ENCODE measurements around the gene COL18A1.

COL18A1 gene

DNA sequence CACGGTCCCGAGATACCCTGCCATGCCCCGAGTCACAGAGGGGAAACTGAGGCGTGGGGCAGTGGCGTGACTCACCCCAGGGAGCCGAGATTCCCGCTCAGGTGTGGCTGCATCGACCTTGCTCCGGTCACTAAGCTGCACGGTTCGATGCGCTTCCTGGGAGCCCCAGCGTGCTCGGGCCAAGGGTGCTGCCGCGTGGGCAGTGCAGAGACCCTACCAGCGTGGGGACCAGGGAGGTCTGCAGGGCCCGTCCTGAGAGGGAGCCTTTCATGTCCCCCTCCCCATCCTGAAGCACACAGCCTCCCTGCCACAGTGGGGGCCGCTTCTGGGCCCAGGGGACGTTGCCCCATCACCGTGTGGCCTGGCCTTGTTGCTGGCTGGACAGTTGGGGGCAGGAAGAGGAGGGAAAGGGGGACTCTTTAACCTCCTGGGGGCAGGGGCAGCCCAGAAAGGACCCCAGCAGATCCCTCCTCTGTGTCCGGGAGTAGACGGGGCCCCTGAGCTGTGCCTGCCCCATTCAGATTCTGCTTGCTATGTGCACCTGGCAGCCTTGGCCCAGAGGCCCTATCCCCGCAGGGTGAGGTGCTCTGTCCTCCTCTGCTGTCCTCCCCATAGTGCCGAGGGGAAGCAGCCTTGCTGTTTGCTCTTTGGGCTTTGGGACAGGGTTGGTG, 52.3 kb downstream of the COL18A1 start:
- DNase-seq: no peak

GRCh38 chr21:45457832-45458172, 52.8 kb downstream of the COL18A1 start:
- no peak for DNase-seq

DNA sequence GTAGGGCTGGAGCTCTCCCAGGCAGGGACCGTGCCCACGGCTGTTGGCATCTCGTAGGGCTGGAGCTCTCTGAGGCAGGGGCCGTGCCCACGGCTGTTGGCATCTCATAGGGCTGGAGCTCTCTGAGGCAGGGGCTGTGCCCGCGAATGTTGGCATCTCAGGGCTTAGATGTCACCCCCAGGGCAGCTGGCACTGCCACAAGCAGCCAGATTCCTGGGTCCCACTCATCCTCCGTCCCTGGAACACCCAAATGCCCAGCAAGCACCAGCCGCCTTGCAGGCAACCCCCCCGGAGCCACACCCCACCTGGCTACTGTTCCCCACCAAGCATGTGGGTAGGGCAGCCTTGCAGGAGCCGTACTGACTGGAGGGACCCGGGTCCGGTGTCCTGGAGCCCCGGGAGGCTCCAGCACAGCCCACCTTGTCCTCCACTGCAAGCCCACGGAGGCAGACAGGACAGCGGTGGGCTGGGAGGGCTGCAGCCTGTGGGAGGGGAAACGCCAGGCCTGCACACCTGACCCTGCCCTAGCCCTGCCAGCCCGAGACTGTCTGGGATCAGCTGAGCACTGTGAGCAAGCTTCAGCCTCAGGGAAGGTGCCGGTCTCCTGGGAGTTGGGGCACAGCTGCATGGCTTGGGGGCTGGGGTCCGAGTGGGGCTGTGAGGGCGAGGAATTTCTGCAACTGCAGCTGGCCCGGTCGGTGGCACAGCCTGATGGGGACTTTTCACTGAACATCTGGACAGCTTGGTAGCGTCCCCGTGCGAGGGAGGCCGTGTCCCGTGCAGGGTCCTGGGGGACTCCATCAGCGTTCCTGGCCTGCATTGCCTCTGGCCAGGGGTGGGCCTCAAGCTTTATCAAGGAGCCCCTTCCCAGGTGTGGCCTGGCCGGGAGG, 53.6 kb downstream of the COL18A1 start:
- no peak for DNase-seq

GRCh38 chr21:45459171-45460010, 54.4 kb downstream of the COL18A1 start:
- no peak for DNase-seq

DNA sequence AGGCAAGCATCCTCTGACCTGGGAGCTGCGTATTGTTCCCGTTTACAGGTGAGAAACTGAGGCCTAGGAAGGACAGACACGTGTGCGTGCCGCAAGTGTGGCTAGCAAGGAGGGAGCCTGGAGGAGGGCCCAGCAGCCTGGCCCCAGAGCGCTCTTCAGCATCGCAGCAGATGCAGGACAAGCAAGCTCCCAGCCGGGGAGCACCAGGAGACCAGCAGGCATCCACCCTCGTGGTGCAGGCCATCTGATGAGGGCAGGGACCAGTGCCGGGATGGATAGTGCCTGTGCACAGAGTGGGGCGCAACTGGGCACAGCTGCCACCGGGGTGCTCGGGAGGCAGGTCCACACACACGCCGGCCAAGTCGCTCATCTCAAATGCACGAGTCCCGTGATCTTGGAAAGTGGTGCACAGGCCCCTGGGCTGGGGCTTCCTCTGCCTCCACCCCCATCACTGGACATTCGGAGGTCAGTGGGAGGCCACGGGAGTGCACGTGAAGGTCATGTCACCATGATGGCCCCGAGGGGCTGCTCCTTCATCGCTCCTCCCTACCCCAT, 55.1 kb downstream of the COL18A1 start:
- no peak for DNase-seq

GRCh38 chr21:45460611-45461368, 55.8 kb downstream of the COL18A1 start:
- no peak for DNase-seq

DNA sequence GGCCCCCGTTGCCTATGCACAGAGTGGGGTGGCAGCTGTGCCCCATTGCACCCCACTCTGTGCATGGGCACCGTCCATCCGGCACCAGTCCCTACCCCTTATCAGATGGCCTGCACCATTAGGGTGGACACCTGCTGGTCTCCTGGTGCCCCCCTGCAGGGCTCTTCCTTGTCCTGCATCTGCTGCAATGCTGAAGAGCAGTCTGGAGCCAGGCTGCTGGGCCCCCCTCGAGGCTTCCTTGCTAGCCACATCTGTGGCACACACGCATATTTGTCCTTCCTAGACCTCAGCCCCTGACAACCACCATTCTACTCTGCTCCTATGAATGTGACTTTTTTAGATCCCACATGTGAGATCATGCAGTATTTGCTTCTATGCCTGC, 56.4 kb downstream of the COL18A1 start:
- no peak for DNase-seq

GRCh38 chr21:45461806-45462341, 56.9 kb downstream of the COL18A1 start:
- no peak for DNase-seq

DNA sequence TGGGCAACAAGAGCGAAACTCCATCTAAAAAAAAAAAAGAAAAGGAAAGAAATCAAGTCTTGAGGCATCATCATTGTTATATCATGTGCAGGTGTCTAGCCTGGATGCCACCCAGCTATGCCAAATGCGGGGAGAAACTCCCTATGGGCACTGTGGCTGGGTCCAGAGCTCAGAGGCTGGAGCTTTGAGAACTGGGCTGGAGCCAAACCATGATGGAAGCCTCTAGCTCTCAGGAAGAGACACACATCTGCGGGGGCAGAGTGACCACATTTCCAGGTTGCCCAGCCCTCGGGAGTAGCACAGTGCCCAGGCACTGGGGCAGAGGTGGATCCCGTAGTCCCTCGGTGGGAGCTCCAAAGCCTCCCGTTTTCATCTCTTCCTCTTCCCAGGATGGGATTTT, 58.9 kb downstream of the COL18A1 start:
- DNase-seq: no peak

GRCh38 chr21:45464309-45464708, 59.3 kb downstream of the COL18A1 start:
- DNase-seq: no peak

DNA sequence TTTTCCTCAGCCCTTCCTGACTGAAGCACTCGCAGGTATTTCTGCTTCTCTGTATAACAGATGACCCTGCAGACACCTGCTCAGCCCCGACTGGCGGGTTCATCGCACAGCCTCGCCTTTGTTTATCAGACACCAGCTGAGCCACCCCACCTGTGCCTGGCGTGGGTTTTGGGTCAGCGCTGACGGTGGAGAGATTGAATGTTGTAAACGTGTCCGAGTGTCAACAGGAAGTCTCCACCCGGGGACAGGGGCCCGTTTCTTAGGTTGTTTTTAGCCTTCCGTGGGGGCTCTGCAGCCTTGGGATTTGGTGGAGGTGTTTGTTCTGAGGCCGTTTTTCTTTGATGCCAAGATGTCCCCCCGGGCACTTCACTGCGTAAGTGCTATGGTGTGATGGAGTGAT, 60.1 kb downstream of the COL18A1 start:
- no peak for DNase-seq

- no peak for DNase-seq
These were observed 60.8 kb downstream of the COL18A1 start for GRCh38 chr21:45465611-45466329.

DNA sequence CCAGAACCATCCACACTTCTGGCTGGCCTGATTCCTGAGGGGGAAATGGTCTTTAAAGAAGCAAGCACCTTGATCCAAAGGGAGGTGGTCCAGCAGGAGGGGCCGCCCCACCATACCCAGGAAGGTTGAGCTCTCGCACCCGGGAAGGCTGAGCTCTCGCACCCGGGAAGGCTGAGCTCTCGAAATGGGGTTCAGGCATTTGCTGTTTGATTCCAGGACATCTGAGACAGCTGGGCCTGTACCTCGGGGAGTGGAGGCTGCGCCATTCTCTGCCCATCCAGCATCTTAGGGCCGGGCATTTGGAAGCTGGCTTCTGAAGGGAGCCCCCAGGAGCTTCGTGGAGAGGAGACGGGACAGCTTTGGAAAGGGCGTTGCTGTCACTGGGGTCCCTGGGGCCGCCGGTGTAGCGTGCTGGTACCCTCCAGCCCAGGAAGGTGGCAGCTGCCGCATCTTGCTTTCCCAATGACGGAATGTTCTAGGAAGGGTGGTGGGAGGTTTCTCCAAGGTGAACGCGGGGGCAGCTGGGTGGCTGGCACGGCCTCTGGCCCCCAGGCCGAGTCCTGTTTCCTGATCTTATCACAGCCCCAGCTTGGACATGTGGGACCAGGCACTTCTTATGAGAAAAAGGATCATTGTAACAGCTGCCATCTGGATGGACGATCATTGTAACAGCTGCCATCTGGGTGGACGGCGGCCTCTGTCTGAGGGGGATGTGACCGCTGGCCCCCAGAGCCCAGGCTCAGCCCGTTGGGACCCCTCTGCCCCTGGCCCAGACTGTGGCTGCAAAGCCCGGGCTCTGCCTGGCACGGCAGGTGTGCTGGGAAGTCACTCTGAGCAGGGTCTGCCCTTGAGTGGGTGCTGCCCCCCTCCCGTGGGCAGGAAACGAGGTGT, 61.6 kb downstream of the COL18A1 start:
- no peak for DNase-seq

DNA sequence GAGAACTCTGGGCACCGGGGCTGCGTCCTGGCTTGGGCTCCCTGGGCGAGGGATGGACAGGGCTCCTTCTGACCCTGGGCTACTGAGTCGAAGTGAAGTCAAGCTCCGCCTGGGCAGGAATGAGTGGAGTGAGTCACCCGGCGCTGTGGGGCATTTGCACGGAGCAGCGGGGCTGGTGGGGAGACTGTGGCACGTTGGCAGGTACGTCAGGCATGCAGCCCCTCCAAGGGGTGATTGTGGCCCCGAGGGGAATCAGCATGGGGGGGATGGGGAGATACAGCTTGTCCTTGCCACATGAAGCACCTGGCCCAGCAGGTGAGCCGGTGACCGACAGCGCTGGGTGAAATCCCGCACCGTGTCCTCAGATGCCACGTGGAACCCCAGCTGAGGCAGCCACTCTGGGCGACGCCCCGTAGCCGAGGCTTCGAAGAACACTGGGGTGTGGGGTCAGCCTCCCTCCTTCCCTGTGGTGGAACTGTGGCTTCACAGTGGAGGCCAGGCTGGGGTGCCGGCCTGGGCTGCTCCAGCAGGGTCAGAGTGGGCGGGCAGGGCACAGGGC, 62.3 kb downstream of the COL18A1 start:
- DNase-seq: no peak

DNA sequence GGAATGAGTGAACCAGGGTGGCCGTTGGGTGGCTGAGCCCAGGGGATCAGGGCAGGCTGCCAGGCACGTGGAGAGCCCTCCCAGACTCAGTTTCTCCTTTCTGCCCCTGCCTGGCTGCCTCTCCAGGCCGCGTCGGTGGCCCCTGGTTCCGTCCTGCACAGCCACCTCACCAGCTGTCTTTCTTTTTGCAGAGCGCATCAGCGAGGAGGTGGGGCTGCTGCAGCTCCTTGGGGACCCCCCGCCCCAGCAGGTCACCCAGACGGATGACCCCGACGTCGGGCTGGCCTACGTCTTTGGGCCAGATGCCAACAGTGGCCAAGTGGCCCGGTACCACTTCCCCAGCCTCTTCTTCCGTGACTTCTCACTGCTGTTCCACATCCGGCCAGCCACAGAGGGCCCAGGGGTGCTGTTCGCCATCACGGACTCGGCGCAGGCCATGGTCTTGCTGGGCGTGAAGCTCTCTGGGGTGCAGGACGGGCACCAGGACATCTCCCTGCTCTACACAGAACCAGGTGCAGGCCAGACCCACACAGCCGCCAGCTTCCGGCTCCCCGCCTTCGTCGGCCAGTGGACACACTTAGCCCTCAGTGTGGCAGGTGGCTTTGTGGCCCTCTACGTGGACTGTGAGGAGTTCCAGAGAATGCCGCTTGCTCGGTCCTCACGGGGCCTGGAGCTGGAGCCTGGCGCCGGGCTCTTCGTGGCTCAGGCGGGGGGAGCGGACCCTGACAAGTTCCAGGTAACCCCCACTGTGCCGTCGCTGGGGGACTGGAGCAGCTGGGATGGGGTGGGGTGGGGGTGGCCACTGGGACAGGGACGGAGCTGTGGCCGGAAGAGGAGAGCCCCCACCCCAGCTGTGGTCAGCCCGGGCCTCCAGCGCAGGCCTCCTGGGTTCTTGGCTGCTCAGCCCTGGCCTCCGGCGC, 63.3 kb downstream of the COL18A1 start:
- DNase-seq: no peak

DNA sequence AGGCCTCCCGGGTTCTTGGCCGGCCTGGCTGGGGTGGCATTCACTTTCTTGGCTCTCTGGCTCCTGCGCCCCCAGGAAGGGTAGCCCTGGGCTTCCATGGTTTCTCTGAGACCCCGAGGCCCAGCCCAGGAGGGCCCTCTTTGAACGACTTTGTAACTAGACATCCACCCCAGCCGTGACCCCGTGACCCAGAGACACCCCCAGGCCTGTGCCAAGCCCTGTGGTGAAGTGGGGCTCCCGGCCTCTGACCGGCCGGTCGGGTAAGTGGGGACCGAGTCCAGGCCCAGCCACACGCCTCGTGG, 64.0 kb downstream of the COL18A1 start:
- DNase-seq: no peak

GRCh38 chr21:45469273-45470086, 64.5 kb downstream of the COL18A1 start:
- DNase-seq: no peak

GRCh38 chr21:45470087-45470515, 65.1 kb downstream of the COL18A1 start:
- DNase-seq: no peak
